Measurements from ENCODE around the gene CCHCR1. TPM values are rescaled to one million over a fixed set of nuclear protein-coding genes. Genes with fewer than 3 reads are reported as not detected.

Gene CCHCR1
- total and polyA plus RNA-seq, 2 of the 8 experiments (the other 6 are each of a cell fraction or from before 2014, with no cell fraction given), result 20.9 to 38.0 TPM

DNA sequence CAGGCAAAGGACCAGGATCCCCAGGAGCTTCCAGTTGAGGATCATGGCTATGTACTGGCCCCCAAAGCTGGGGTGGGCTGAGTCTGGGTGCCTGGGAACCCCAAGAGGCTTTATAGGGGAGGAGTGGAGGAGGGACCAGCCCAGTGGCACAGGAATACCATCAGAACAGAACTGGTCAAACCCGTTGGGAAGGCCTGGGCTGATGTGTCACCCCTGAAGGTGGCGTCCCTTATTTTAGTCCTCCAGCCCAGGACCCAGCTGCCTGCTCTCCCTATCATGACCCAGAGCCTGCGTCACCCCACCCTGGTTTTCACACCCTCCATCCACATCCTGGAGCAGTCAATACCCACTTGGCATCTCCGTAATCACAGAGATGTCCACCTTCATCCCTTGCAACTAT lies 18.6 kb downstream of the CCHCR1 start, which contains the start of gene PSORS1C2:
TSS of gene PSORS1C2 (minus strand) at position 85 of the 400 bp plus-strand sequence. CDS start at position 45, 40 bp downstream.
- H3K79me1 ChIP-seq (ENCODE audit: low read depth, low read length), result no peaks in the 10 kb centered on the region
- H3K4me2 ChIP-seq (ENCODE audit: insufficient read depth in 1 of 2, low read depth in 2 of 2, low read length in 2 of 2), result peak within 1 kb of the TSS; percentile 4 to 35
- H3K9ac ChIP-seq (replicated peaks in 1 of 4; ENCODE audit: extremely low read depth in 1 of 4, low read depth in 3 of 4, low read length in 3 of 4), result no peak within 1 kb of the TSS

More for the DNA sequence above, 18.6 kb downstream of the CCHCR1 start, which contains the start of gene PSORS1C2:
- H2BK120ac ChIP-seq (replicated peaks; ENCODE audit: low read depth, low read length), result peak within 1 kb of the TSS; percentile 58
- H4K5ac ChIP-seq (ENCODE audit: insufficient read length, low read depth, low read length), result no peak within 1 kb of the TSS
- peak within 1 kb of the TSS; percentile 67; the same call in 1 of the 2 replicates for H2AK5ac ChIP-seq (ENCODE audit: low read depth, low read length)
- peak within 1 kb of the TSS; percentile 98; the same call in 1 of the 2 replicates for H2BK20ac ChIP-seq (ENCODE audit: low read length)
- POLR2A ChIA-PET (ENCODE audit: partially characterized antibody), result interaction anchor here (1.2 to 68.5 kb wide), 3 partner anchors 9 to 170 kb away, joined by 3 to 2251 read pairs (median 2251); partner anchors contain the start of genes CCHCR1, CDSN, POU5F1 and PSORS1C1
- H3K27me3 ChIP-seq (replicated peaks in 1 of 4; ENCODE audit: control insufficient read depth in 3 of 4, extremely low read depth in 1 of 4, insufficient read depth in 3 of 4, low read length in 3 of 4), result 0 out of 7 replicates have a peak, but pooled peaks cover 0 to 2% (median 0%) of the 10 kb centered on the region in 4 experiments
- TF ChIP-seq, protein P1, sequence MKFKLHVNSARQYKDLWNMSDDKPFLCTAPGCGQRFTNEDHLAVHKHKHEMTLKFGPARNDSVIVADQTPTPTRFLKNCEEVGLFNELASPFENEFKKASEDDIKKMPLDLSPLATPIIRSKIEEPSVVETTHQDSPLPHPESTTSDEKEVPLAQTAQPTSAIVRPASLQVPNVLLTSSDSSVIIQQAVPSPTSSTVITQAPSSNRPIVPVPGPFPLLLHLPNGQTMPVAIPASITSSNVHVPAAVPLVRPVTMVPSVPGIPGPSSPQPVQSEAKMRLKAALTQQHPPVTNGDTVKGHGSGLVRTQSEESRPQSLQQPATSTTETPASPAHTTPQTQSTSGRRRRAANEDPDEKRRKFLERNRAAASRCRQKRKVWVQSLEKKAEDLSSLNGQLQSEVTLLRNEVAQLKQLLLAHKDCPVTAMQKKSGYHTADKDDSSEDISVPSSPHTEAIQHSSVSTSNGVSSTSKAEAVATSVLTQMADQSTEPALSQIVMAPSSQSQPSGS (IDR thresholded peaks at IDR 0.05; ENCODE audit: low read length), result no peak
- TF ChIP-seq EGR1 (IDR thresholded peaks at IDR 0.05; ENCODE audit: borderline replicate concordance, low read depth, low read length), result no peak
- no peak for TF ChIP-seq HDAC2 (IDR thresholded peaks at IDR 0.05; ENCODE audit: borderline replicate concordance in 1 of 2, low read depth in 2 of 2, low read length in 2 of 2)
- TF ChIP-seq KDM5A (IDR thresholded peaks at IDR 0.05; ENCODE audit: low read length), result no peak
- DNase-seq (ENCODE audit: low read depth in 1 of 2, low spot score in 2 of 2) (no peak), FAIRE-seq (no peak)
- CTCF ChIA-PET (ENCODE audit: partially characterized antibody), result interaction anchor here (0.6 to 16.4 kb wide), 17 partner anchors 9 to 386 kb away, joined by 3 to 170 read pairs (median 4); partner anchors contain the start of genes C6orf15, CCHCR1 and TCF19
- H4K8ac ChIP-seq (ENCODE audit: extremely low read depth, insufficient read depth, low read length), result peak within 1 kb of the TSS; percentile 12; the same call in 1 of the 2 replicates
- peak within 1 kb of the TSS; percentile 75 for H3K4ac ChIP-seq (replicated peaks; ENCODE audit: insufficient read length, low read depth, low read length)
- no peaks in the 10 kb centered on the region for H3K9me3 ChIP-seq (ENCODE audit: insufficient read depth in 2 of 2, low read depth in 1 of 2, low read length in 1 of 2)
- 94% methylated on average over 4 of the region's 4 CpGs; no CpG with 5 or more reads in 1 of the 2 experiments for WGBS, 2 experiments (ENCODE audit: extremely low coverage in 1 of 2, insufficient coverage in 1 of 2, insufficient read length in 1 of 2, insufficient replicate concordance in 2 of 2, low coverage in 1 of 2, low lambda C conversion rate in 2 of 2, missing lambda C conversion rate in 1 of 2)
- peaks cover 0 to 14% (median 0%) of the 10 kb centered on the region in 4 experiments; a peak in 2 of 8 replicates for H3K36me3 ChIP-seq (ENCODE audit: control insufficient read depth in 2 of 4, insufficient read depth in 4 of 4, low read length in 3 of 4)
- H3K56ac ChIP-seq (replicated peaks; ENCODE audit: insufficient read length, low read depth, low read length), result no peak within 1 kb of the TSS
- H3K18ac ChIP-seq (ENCODE audit: extremely low read depth, low read length), result peak within 1 kb of the TSS; percentile 86
- H2BK5ac ChIP-seq (ENCODE audit: low read depth, low read length), result peak within 1 kb of the TSS; percentile 89; the same call in 1 of the 2 replicates
- no peak within 1 kb of the TSS for H3K27ac ChIP-seq (ENCODE audit: low read depth, low read length)
- H4K91ac ChIP-seq (replicated peaks; ENCODE audit: insufficient read length, low read length), result peak within 1 kb of the TSS; percentile 95
- H2BK15ac ChIP-seq (ENCODE audit: low read length), result peak within 1 kb of the TSS; percentile 100
- H3K14ac ChIP-seq (ENCODE audit: insufficient read length), result no peak within 1 kb of the TSS
- H3K79me2 ChIP-seq (ENCODE audit: control insufficient read depth in 1 of 2, insufficient read depth in 2 of 2, low read length in 2 of 2), result no peaks in the 10 kb centered on the region
- no peaks in the 10 kb centered on the region for H3K23me2 ChIP-seq (ENCODE audit: low read depth, low read length)
- no peak within 1 kb of the TSS for H3K23ac ChIP-seq (ENCODE audit: insufficient read length)
- peak within 1 kb of the TSS; percentile 96 for H2BK12ac ChIP-seq (ENCODE audit: low read depth, low read length)
- peaks cover 0 to 20% (median 15%) of the 10 kb centered on the region in 4 experiments; a peak in 6 of 7 replicates for H3K4me1 ChIP-seq (replicated peaks in 1 of 4; ENCODE audit: control insufficient read depth in 3 of 4, insufficient read depth in 4 of 4, low read length in 3 of 4)
- H3K4me3 ChIP-seq (ENCODE audit: extremely low read depth in 1 of 4, insufficient read depth in 2 of 4, low read depth in 3 of 4, low read length in 4 of 4), result no peak within 1 kb of the TSS
- H4K20me1 ChIP-seq (replicated peaks in 1 of 2; ENCODE audit: control insufficient read depth in 1 of 2, insufficient read depth in 2 of 2, low read length in 2 of 2), result no peaks in the 10 kb centered on the region
- peak within 1 kb of the TSS; percentile 27 for H2AFZ ChIP-seq (ENCODE audit: low read length)
